Measurements from ENCODE around the gene SLC7A7.

Gene SLC7A7

DNA sequence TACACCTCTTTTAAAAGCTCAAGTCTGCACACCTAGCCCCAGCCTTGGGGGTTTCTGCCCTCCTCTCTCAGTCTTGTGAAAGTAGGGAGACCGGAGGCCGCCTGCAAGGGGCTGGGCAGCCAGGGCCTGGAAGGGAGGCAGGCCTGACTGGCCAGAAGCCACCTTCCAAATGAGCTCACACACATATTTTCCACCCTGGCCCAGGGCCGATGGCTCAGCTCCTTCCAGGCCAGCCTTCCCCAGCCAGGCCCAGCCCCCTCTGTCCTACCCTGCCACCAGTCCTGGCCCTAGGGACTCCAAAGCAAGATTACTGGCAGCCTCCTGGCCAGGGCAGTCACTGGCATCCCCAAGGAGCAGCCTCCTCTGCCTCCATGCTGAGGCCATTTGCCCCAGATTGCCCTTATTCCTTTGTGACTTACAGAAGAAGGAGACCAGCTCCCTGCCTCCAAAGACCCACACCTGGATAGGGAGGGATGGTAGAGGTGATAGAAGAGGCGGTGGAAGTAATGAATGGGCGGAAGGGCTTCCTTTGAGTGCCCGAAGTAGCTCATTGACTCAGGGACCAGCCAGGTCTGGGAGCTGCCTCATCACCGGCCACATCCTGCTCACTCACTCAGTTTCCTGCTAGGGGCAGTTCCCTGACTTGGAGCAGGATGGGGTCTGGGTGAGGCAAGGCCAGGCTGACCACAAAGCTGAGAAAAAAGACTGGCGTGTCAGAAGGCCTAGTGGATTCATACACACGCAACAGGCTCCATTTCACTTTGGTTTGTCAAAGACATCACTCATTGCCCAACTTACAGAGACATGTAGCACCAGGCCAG is 35.9 kb upstream of the SLC7A7 start:
- H3K27me3 ChIP-seq (ENCODE audit: control insufficient read depth, insufficient read depth, low read length) = no peaks in the 10 kb centered on the region
- H3K36me3 ChIP-seq (ENCODE audit: control insufficient read depth, insufficient read depth, low read length) = peaks cover 6% of the 10 kb centered on the region
- peaks cover 29% of the 10 kb centered on the region for H3K4me1 ChIP-seq (ENCODE audit: control insufficient read depth, insufficient read depth, low read length)
- no peaks in the 10 kb centered on the region for H3K9me3 ChIP-seq (ENCODE audit: control insufficient read depth, insufficient read depth, low read depth, low read length)
- H3K4me3 ChIP-seq (ENCODE audit: low read depth, low read length) = no peak overlapping the region
- H3K27ac ChIP-seq (ENCODE audit: low read depth, low read length) = no peak overlapping the region
- no peak overlapping the region for H3K9ac ChIP-seq (ENCODE audit: low read length)

GRCh38 chr14:22849212-22849819 is 34.1 kb upstream of the SLC7A7 start:
- no peak overlapping the region for H3K27ac ChIP-seq (ENCODE audit: low read depth, low read length)

GRCh38 chr14:22848351-22849164 is 33.3 kb upstream of the SLC7A7 start:
- no peaks in the 10 kb centered on the region for H3K27me3 ChIP-seq (ENCODE audit: control insufficient read depth, insufficient read depth, low read length)
- peaks cover 29% of the 10 kb centered on the region for H3K4me1 ChIP-seq (ENCODE audit: control insufficient read depth, insufficient read depth, low read length)
- peak overlapping the region; percentile 19 for H3K9ac ChIP-seq (ENCODE audit: low read length)
- H3K36me3 ChIP-seq (ENCODE audit: control insufficient read depth, insufficient read depth, low read length) = peaks cover 30% of the 10 kb centered on the region
- H3K9me3 ChIP-seq (ENCODE audit: control insufficient read depth, insufficient read depth, low read depth, low read length) = no peaks in the 10 kb centered on the region
- H3K27ac ChIP-seq (ENCODE audit: low read depth, low read length) = no peak overlapping the region
- H3K4me3 ChIP-seq (ENCODE audit: low read depth, low read length) = no peak overlapping the region

More at GRCh38 chr14:22849212-22849819, 34.1 kb upstream of the SLC7A7 start:
- Histone ChIP-seq H3K27me3 (ENCODE audit: control insufficient read depth, insufficient read depth, low read length) (no peaks in the 10 kb centered on the region), H3K4me3 (ENCODE audit: low read depth, low read length) (no peak overlapping the region), H3K4me1 (ENCODE audit: control insufficient read depth, insufficient read depth, low read length) (peaks cover 29% of the 10 kb centered on the region), H3K9ac (ENCODE audit: low read length) (peak overlapping the region; percentile 13), H3K36me3 (ENCODE audit: control insufficient read depth, insufficient read depth, low read length) (peaks cover 24% of the 10 kb centered on the region), H3K9me3 (ENCODE audit: control insufficient read depth, insufficient read depth, low read depth, low read length) (no peaks in the 10 kb centered on the region)

GRCh38 chr14:22847661-22848341 is 32.6 kb upstream of the SLC7A7 start:
- H3K9ac ChIP-seq (ENCODE audit: low read length) = peak overlapping the region; percentile 19
- peaks cover 38% of the 10 kb centered on the region for H3K36me3 ChIP-seq (ENCODE audit: control insufficient read depth, insufficient read depth, low read length)
- H3K4me3 ChIP-seq (ENCODE audit: low read depth, low read length) = no peak overlapping the region
- no peaks in the 10 kb centered on the region for H3K27me3 ChIP-seq (ENCODE audit: control insufficient read depth, insufficient read depth, low read length)
- H3K4me1 ChIP-seq (ENCODE audit: control insufficient read depth, insufficient read depth, low read length) = peaks cover 28% of the 10 kb centered on the region
- H3K27ac ChIP-seq (ENCODE audit: low read depth, low read length) = no peak overlapping the region
- H3K9me3 ChIP-seq (ENCODE audit: control insufficient read depth, insufficient read depth, low read depth, low read length) = no peaks in the 10 kb centered on the region

GRCh38 chr14:22846811-22847307 is 31.6 kb upstream of the SLC7A7 start:
- Histone ChIP-seq H3K4me3 (ENCODE audit: low read depth, low read length) (no peak overlapping the region), H3K9ac (ENCODE audit: low read length) (peak overlapping the region; percentile 30), H3K4me1 (ENCODE audit: control insufficient read depth, insufficient read depth, low read length) (peaks cover 25% of the 10 kb centered on the region), H3K27ac (ENCODE audit: low read depth, low read length) (no peak overlapping the region), H3K36me3 (ENCODE audit: control insufficient read depth, insufficient read depth, low read length) (peaks cover 47% of the 10 kb centered on the region), H3K27me3 (ENCODE audit: control insufficient read depth, insufficient read depth, low read length) (no peaks in the 10 kb centered on the region), H3K9me3 (ENCODE audit: control insufficient read depth, insufficient read depth, low read depth, low read length) (no peaks in the 10 kb centered on the region)

DNA sequence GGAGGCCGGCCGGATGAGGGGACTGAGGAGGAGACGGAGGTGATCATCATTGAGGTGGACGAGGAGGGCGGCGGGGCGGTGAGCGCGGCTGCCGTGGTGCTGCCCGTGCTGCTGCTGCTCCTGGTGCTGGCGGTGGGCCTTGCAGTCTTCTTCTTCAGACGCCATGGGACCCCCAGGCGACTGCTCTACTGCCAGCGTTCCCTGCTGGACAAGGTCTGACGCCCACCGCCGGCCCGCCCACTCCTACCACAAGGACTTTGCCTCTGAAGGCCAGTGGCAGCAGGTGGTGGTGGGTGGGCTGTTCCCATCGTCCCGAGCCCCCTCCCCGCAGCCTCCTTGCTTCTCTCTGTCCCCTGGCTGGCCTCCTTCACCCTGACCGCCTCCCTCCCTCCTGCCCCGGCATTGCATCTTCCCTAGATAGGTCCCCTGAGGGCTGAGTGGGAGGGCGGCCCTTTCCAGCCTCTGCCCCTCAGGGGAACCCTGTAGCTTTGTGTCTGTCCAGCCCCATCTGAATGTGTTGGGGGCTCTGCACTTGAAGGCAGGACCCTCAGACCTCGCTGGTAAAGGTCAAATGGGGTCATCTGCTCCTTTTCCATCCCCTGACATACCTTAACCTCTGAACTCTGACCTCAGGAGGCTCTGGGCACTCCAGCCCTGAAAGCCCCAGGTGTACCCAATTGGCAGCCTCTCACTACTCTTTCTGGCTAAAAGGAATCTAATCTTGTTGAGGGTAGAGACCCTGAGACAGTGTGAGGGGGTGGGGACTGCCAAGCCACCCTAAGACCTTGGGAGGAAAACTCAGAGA is 30.8 kb upstream of the SLC7A7 start:
- Histone ChIP-seq H3K4me1 (ENCODE audit: control insufficient read depth, insufficient read depth, low read length) (peaks cover 22% of the 10 kb centered on the region), H3K27ac (ENCODE audit: low read depth, low read length) (no peak overlapping the region), H3K9me3 (ENCODE audit: control insufficient read depth, insufficient read depth, low read depth, low read length) (no peaks in the 10 kb centered on the region), H3K9ac (ENCODE audit: low read length) (no peak overlapping the region), H3K36me3 (ENCODE audit: control insufficient read depth, insufficient read depth, low read length) (peaks cover 56% of the 10 kb centered on the region), H3K4me3 (ENCODE audit: low read depth, low read length) (no peak overlapping the region), H3K27me3 (ENCODE audit: control insufficient read depth, insufficient read depth, low read length) (no peaks in the 10 kb centered on the region)

DNA sequence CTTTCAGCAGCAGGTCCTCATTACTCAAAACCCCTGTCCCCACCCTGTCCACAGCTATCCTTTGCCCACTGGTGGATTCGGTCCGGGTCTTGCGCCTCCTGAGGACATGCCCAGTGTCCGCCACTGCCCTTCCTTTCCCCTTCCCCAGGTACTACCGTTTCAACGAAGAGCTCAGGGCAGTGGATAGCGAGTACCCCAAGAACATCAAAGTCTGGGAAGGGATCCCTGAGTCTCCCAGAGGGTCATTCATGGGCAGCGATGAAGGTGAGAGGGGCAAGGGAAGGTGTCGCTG is 29.8 kb upstream of the SLC7A7 start:
- H3K9me3 ChIP-seq (ENCODE audit: control insufficient read depth, insufficient read depth, low read depth, low read length) = no peaks in the 10 kb centered on the region
- no peak overlapping the region for H3K27ac ChIP-seq (ENCODE audit: low read depth, low read length)
- H3K36me3 ChIP-seq (ENCODE audit: control insufficient read depth, insufficient read depth, low read length) = peaks cover 59% of the 10 kb centered on the region
- peaks cover 20% of the 10 kb centered on the region for H3K4me1 ChIP-seq (ENCODE audit: control insufficient read depth, insufficient read depth, low read length)
- no peak overlapping the region for H3K4me3 ChIP-seq (ENCODE audit: low read depth, low read length)
- H3K27me3 ChIP-seq (ENCODE audit: control insufficient read depth, insufficient read depth, low read length) = no peaks in the 10 kb centered on the region
- no peak overlapping the region for H3K9ac ChIP-seq (ENCODE audit: low read length)

- Histone ChIP-seq H3K9me3 (ENCODE audit: control insufficient read depth, insufficient read depth, low read depth, low read length) (no peaks in the 10 kb centered on the region), H3K27ac (ENCODE audit: low read depth, low read length) (no peak overlapping the region), H3K27me3 (ENCODE audit: control insufficient read depth, insufficient read depth, low read length) (no peaks in the 10 kb centered on the region), H3K4me3 (ENCODE audit: low read depth, low read length) (no peak overlapping the region), H3K36me3 (ENCODE audit: control insufficient read depth, insufficient read depth, low read length) (peaks cover 59% of the 10 kb centered on the region), H3K9ac (ENCODE audit: low read length) (no peak overlapping the region), H3K4me1 (ENCODE audit: control insufficient read depth, insufficient read depth, low read length) (peaks cover 20% of the 10 kb centered on the region)
Observed at GRCh38 chr14:22844221-22845102, 29.2 kb upstream of the SLC7A7 start.

DNA sequence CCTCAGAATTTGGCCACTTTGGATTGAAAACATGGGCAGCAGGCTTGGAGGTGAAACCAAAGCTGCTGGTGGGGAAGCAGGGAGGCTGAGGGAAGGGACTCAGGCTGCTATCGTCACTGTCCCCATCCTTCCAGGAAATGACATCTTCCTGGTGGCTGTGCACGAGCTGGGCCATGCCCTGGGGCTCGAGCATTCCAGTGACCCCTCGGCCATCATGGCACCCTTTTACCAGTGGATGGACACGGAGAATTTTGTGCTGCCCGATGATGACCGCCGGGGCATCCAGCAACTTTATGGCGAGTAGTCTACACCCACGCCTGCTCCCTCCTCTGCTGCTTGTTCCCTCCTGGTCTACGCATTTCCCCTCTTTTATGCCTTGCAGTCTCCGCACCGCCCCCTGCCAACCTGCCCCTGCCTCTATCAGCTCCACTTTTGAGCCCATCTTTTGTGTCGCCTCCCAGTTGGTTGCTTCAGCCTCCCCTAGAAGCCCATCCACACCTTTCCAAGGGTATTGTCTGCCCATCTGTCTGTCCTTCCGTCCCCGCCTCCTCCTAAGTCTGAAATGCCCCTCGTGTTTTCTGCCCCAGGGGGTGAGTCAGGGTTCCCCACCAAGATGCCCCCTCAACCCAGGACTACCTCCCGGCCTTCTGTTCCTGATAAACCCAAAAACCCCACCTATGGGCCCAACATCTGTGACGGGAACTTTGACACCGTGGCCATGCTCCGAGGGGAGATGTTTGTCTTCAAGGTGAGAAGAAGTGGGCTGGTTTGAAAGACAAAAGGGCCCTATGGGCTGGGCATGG is 28.1 kb upstream of the SLC7A7 start:
- Histone ChIP-seq H3K36me3 (ENCODE audit: control insufficient read depth, insufficient read depth, low read length) (peaks cover 59% of the 10 kb centered on the region), H3K27ac (ENCODE audit: low read depth, low read length) (no peak overlapping the region), H3K27me3 (ENCODE audit: control insufficient read depth, insufficient read depth, low read length) (no peaks in the 10 kb centered on the region), H3K9me3 (ENCODE audit: control insufficient read depth, insufficient read depth, low read depth, low read length) (no peaks in the 10 kb centered on the region), H3K4me3 (ENCODE audit: low read depth, low read length) (no peak overlapping the region), H3K9ac (ENCODE audit: low read length) (no peak overlapping the region), H3K4me1 (ENCODE audit: control insufficient read depth, insufficient read depth, low read length) (peaks cover 20% of the 10 kb centered on the region)
